Panc1 (cell line): ENCODE results near the gene JRKL. TPM values are rescaled to one million over a fixed set of nuclear protein-coding genes. Genes with fewer than 3 reads are reported as not detected.

Source experiments
- ATAC-seq: fragments of 200-7000 bp; cut with Tn5 transposase; 2 replicates; pipeline ENCODE4 v1.9.1; 2020; ENCODE audit warnings: mild to moderate bottlenecking, moderate library complexity
- BruUV-seq: library from RNA; stranded (reverse); fragments of 400-500 nt; replicated peaks from 2 replicates; lab custom pipeline; 2021; lab: Mats Ljungman, UMichigan
- CTCF ChIA-PET: fragments of 300-600 bp; sonication (Branson Sonifier 250); formaldehyde crosslinking; loops from one replicate; lab custom pipeline; 2022; ENCODE audit warnings: antibody characterized with exemption; lab: Charles Lee
- POLR2A ChIA-PET: fragments of 300-600 bp; sonication (Branson Sonifier 250); formaldehyde crosslinking; loops from one replicate; lab custom pipeline; 2022; ENCODE audit warnings: antibody characterized with exemption; lab: Charles Lee
- DNase-seq: peaks from one replicate; pipeline ENCODE4 v3.0.0-alpha.2; 2010; ENCODE audit warnings: low read depth, low spot score
- H3K27ac ChIP-seq: 2 replicates; pipeline ENCODE4 v1.5.1; 2011; ENCODE audit warnings: mild to moderate bottlenecking, low read length, inconsistent platforms
- H3K27me3 ChIP-seq: fragments of 200-500 bp; sonication (Bioruptor generic); 2 replicates; pipeline ENCODE4 v1.6.0; 2014; ENCODE audit warnings: low read length, inconsistent platforms; ENCODE audit not compliant: control insufficient read depth, insufficient read depth
- H3K36me3 ChIP-seq: fragments of 200-500 bp; sonication (Bioruptor generic); 2 replicates; pipeline ENCODE4 v1.5.1; 2014; ENCODE audit warnings: inconsistent platforms, mild to moderate bottlenecking, low read length, moderate library complexity; ENCODE audit not compliant: control insufficient read depth, insufficient read depth
- H3K4me1 ChIP-seq: 2 replicates; pipeline ENCODE4 v1.5.1; 2011; ENCODE audit warnings: inconsistent platforms, mild to moderate bottlenecking, low read length, moderate library complexity; ENCODE audit not compliant: control insufficient read depth, insufficient read depth
- H3K4me3 ChIP-seq, 2 experiments: 2 replicates each; pipeline ENCODE4 v1.5.1; 2011 to 2012; ENCODE audit warnings: low read depth in 2 of 2, low read length in 2 of 2, mild to moderate bottlenecking in 2 of 2, inconsistent platforms in 1 of 2, moderate library complexity in 1 of 2
- H3K9me3 ChIP-seq: fragments of 200-500 bp; sonication (Bioruptor generic); 2 replicates; pipeline ENCODE4 v1.5.1; 2014; ENCODE audit warnings: low read depth, mild to moderate bottlenecking, inconsistent platforms, low read length, moderate library complexity; ENCODE audit not compliant: control insufficient read depth, insufficient read depth
- CTCF ChIP-seq: fragments of 450-650 bp; IDR thresholded peaks from 2 replicates; pipeline ENCODE4 v1.5.1; 2017; ENCODE audit warnings: mild to moderate bottlenecking
- POLR2AphosphoS5 ChIP-seq: IDR thresholded peaks from 2 replicates; pipeline ENCODE4 v1.6.1; 2012; ENCODE audit warnings: mild to moderate bottlenecking, low read depth, low read length, moderate library complexity
- REST ChIP-seq, 2 experiments: IDR thresholded peaks; 2 replicates each; pipeline ENCODE4 v1.6.1; 2011 to 2012; ENCODE audit warnings: low read depth in 2 of 2, control low read depth in 1 of 2, low read length in 1 of 2, mild to moderate bottlenecking in 1 of 2, moderate library complexity in 1 of 2; ENCODE audit not compliant: insufficient read depth in 1 of 2
- TCF7L2 ChIP-seq: IDR thresholded peaks from 2 replicates; pipeline ENCODE4 v1.6.1; 2011; ENCODE audit warnings: mild to moderate bottlenecking, low read depth, low read length, inconsistent platforms
- in situ Hi-C: cut with HindIII; loops from 2 replicates; pipeline ENCODE4 v1.10.0; 2016; ENCODE audit warnings: low sequenced_read_pairs, low pct_unique_long_range_greater_than_20kb
- intact Hi-C: fragments of 100-400 bp; cut with micrococcal nuclease; formaldehyde crosslinking; loops from one replicate; pipeline ENCODE4 v1.10.0; 2022; ENCODE audit not compliant: unreplicated experiment
- total RNA-seq: library from RNA; stranded (reverse); gene quantifications from one replicate; pipeline ENCODE4 v1.2.1, GENCODE V29; 2021; ENCODE audit not compliant: unreplicated experiment

JRKL gene
- total RNA-seq, 1 experiment from 2014 or later, result 9.6 TPM

- Histone ChIP-seq H3K27ac (peak overlapping the region; percentile 48; the same call in 1 of the 2 replicates), H3K4me3 (peak overlapping the region; percentile 49 to 77), H3K4me1 (peaks cover 38% of the 10 kb centered on the region), H3K9me3 (no peaks in the 10 kb centered on the region), H3K27me3 (no peaks in the 10 kb centered on the region), H3K36me3 (no peaks in the 10 kb centered on the region)
- POLR2A ChIA-PET, result interaction anchor here (0.6 to 2.4 kb wide), 4 partner anchors 35 to 418 kb away, joined by 3 to 13 read pairs (median 4); partner anchors contain the start of gene MTMR2
- ATAC-seq (peak; percentile 60), DNase-seq (no peak)
- no TSS peak for BruUV-seq
- CTCF ChIA-PET, result interaction anchor here (0.6 to 3.3 kb wide), 9 partner anchors 34 to 506 kb away, joined by 3 to 33 read pairs (median 4); no protein-coding TSS in a partner anchor
- in situ Hi-C loops (no loop called here), intact Hi-C loops (loop anchor here (5.0 to 10.0 kb wide), 3 partner anchors 99 to 504 kb away; partner anchors contain the start of gene MTMR2)
- TF ChIP-seq CTCF, result peak; percentile 79
- no peak for TF ChIP-seq TCF7L2
Observed at GRCh38 chr11:96341211-96342013, 48.4 kb upstream of the JRKL start.

- ATAC-seq, result peak; percentile 6
- Histone ChIP-seq H3K36me3 (no peaks in the 10 kb centered on the region), H3K4me1 (peaks cover 38% of the 10 kb centered on the region), H3K9me3 (no peaks in the 10 kb centered on the region), H3K27ac (peak overlapping the region; percentile 48), H3K4me3 (peak overlapping the region; percentile 49 to 77), H3K27me3 (no peaks in the 10 kb centered on the region)
- CTCF ChIA-PET, result interaction anchor here (0.6 to 3.3 kb wide), 31 partner anchors 12 to 548 kb away, joined by 3 to 33 read pairs (median 4); no protein-coding TSS in a partner anchor
- in situ Hi-C loops, result no loop called here
- intact Hi-C loops, result loop anchor here (5.0 to 10.0 kb wide), 3 partner anchors 100 to 505 kb away; partner anchors contain the start of gene MTMR2
- POLR2A ChIA-PET, result interaction anchor here (0.6 to 2.4 kb wide), 8 partner anchors 10 to 419 kb away, joined by 3 to 13 read pairs (median 4); partner anchors contain the start of genes CCDC82, JRKL and MTMR2
- TF ChIP-seq POLR2AphosphoS5, result no peak
- TF ChIP-seq REST (IDR thresholded peaks at IDR 0.05; ENCODE audit: insufficient read depth in 1 of 2, low read depth in 2 of 2, low read length in 1 of 2), result no peak
- peak; percentile 47; the same call in 1 of the 2 replicates for TF ChIP-seq CTCF
- BruUV-seq, result TSS peak; percentile 85
- DNase-seq, result no peak
Observed at GRCh38 chr11:96342014-96342960, 47.5 kb upstream of the JRKL start.
